ENCODE results near the gene PTCD3.

The PTCD3 gene

DNA sequence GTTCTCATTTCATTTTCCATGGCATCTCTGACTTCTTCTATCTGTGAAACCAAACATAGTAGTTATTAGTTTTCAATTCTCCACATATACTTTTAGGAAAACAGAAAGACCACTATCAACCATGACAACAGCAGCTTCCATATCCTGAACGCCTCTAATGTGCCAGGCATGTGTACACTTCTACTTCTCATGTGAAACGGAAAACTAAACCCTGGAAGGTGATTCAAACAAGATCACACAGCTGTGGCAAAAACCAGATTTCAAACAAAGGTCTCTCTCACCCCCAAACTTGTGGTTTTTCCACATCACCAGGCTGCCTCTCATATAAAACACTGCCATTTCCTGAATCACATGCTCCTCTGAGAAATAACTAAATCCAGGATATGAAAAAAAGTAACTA lies 41.8 kb downstream of the PTCD3 start:
- no peak for DNase-seq

- DNase-seq = no peak
These were observed 44.5 kb downstream of the PTCD3 start for GRCh38 chr2:86150502-86150901.

GRCh38 chr2:86157009-86157556 lies 51.0 kb downstream of the PTCD3 start:
- DNase-seq = no peak

GRCh38 chr2:86158286-86158685 lies 52.3 kb downstream of the PTCD3 start:
- DNase-seq = no peak

DNA sequence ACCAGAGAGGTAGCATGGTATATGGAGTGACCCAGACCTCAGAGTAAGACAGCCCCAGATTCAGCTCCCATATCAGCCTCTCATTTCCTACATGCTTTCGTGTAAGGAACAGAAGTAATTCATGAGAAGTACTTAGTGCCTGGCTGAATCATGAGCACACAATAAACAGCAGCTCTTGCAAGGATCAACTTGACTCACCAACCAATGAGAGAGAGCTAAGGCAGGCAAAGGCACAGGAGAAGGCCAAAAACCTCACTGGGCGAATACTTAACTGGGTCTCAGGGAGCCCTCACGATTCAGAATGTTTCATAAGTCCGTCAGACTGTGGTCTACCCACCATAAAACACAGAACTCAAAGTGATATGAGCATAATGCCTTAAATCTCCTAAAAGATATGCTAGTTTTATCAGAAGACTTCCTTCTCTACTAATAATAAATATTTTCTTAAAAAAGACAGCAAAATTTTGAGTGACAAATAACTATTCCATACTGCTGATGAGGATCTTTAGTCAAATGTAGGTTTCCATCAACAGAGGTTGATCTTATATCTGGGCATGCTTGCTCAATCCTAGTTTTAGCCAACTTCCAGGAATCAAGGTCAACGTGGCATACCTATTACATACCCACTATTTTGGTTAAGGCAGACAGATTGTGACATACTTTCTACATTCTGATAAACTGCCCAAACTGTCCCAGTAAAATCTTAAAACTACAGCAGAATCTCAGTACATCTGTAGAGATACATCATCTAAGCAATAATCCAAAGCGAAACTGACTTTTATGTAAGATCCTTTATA lies 54.3 kb downstream of the PTCD3 start:
- no peak for DNase-seq

DNA sequence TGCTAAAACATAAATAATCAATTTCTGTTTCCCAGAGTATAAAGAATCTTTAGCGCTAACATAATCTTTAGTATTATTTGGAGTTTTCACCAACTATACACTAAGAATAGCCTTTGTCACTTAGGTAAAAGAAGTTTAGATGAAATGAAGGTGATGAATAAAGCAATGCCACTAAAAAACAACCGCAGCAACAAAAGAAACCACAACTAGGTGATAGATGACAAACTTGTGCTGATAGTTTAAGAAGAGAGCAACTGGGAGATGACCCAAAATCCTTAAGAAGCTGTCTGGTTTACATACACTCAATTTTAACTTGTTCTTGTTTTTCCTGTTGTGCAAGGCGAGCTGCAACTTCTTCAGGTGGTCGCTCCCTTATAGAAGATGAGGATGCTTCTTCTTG lies 64.4 kb downstream of the PTCD3 start:
- no peak for DNase-seq

- DNase-seq = no peak
These were observed 65.3 kb downstream of the PTCD3 start for GRCh38 chr2:86171295-86171694.

- no peak for DNase-seq
These were observed 66.6 kb downstream of the PTCD3 start for GRCh38 chr2:86172610-86173009.

DNA sequence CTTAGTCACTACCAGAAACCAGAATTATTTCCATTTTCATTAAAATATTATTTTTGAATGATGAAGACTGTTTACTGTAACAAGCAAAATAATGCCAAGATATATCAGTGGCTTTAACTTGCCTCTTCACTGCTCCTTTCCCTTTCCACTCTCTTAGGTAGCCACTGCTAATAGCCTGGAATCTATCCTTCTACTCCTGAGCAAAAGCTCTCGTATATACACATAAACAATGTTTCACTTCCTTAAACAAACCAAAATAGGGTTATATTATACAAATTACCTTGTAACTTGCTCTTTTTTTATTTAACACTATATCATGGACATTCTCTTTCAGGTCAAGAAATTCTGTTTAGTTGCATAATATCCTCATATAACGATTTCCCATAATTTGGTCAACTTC lies 68.4 kb downstream of the PTCD3 start:
- no peak for DNase-seq

GRCh38 chr2:86175828-86176227 lies 69.8 kb downstream of the PTCD3 start:
- no peak for DNase-seq

DNA sequence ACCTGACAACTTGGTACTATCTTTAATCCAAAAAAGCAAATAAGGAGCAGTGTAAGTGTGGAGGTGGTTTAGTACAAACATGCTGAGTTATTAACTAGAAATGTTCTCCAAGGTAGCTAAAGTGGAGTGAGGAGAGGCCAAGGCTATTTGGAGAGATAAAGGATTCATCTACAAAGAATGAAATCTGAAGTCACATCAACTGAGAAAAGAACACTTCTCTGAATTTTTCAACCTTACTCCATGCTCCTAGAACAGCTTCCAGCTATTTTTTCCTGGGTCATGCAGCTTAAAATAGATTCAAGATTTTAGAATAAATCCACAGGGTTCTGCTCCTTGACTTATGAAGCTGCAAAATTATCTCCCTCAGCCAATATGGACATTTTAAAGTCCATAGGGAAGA lies 70.6 kb downstream of the PTCD3 start:
- DNase-seq = no peak

GRCh38 chr2:86185517-86186212 lies 79.6 kb downstream of the PTCD3 start:
- DNase-seq = no peak

DNA sequence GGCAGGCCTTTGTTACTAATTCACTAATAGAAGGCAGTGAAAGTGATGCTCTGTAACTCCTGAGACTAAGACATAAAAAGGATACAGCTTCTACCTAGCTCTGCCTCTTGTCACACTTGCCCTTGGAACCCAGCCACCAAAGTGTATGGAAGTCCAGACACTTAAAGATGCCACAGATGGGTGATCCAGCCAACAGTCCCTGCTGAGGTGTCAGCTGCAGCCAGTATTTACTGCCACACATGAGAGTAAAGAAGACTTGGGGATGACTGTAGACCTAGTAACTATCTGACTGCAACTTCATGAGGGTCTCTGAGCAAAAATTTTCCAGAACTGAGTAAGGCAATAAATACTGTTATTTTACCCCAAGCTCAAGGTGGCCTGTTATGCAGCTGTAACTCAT lies 80.4 kb downstream of the PTCD3 start:
- no peak for DNase-seq

DNA sequence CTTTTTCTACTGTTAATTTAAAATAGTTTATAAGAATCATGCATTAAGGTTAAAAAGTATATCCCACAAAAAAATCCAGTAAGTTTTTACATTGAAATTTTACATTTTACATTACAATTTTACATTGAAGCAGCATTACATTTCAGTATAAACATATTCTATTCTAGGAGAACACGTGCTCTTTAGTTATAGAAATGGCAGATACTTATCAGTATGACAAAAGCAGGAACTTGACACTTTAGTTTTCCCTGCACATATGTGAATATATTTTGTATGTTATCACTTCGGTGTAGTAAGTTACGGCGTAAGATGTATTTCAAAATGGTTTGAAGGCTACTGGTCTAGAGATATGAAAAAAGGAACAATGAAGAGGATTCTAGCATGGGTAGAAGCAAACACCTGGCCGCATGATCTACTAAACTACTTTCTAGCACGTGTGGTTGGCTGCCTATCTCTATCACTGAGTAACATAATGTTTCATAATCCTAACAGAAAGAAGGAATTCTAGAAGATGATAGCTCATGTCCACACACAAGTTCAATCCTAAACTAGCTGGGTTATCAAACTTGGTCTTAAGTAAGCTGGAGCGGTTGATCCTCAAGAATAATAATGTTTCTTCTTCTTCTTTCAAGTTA lies 83.9 kb downstream of the PTCD3 start:
- DNase-seq = no peak
